ENCODE data around the gene POLH.

DNA sequence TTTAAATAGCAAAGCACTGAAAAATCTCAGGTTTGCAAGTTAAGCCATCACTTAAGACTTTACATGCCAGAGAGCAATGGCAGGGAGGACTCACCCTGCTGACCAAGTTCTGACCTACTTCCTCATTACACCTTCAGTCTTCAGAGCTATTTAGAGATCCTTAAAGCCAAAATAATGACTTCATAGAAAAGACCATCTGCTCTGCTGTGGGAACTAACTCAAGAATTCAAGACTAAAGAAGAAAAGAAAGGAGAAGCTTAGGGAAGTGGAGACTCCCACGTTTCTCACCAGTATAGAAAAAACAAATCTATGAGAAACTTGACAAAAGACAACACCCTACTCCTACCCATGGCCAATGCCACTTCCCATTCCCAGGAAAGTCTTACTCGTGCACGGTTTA, 28.8 kb upstream of the POLH start:
- TF ChIP-seq CTCF (IDR thresholded peaks at IDR 0.05) = no peak
- no peak for TF ChIP-seq POLR2A (IDR thresholded peaks at IDR 0.05)

All from right lobe of liver (tissue), 4 donors.